ACC112 (cell line): ENCODE results near the gene RBM22.

Experiments used
- H2AFZ ChIP-seq: fragments of 200-600 bp; sonication (generic); one replicate; pipeline ENCODE4 v1.6.0; 2017; ENCODE audit warnings: antibody characterized with exemption, low read length; ENCODE audit not compliant: unreplicated experiment
- H3K27ac ChIP-seq: fragments of 200-600 bp; sonication (generic); 2 replicates; pipeline ENCODE4 v1.5.1; 2014; ENCODE audit warnings: low read depth, mild to moderate bottlenecking, antibody characterized with exemption, low read length, moderate library complexity
- H3K27me3 ChIP-seq: fragments of 200-600 bp; sonication (generic); 2 replicates; pipeline ENCODE4 v1.6.1; 2014; ENCODE audit warnings: mild to moderate bottlenecking, antibody characterized with exemption, low read length, moderate library complexity, mixed read lengths; ENCODE audit not compliant: insufficient read depth
- H3K36me3 ChIP-seq: fragments of 200-600 bp; sonication (generic); 2 replicates; pipeline ENCODE4 v1.6.1; 2016; ENCODE audit warnings: mild to moderate bottlenecking, antibody characterized with exemption, low read length, moderate library complexity, mixed read lengths; ENCODE audit not compliant: insufficient read depth
- H3K4me1 ChIP-seq: fragments of 200-600 bp; sonication (generic); one replicate; pipeline ENCODE4 v1.6.1; 2016; ENCODE audit warnings: low read length, mixed read lengths; ENCODE audit not compliant: insufficient read depth, unreplicated experiment, control insufficient read depth
- H3K4me3 ChIP-seq: fragments of 200-600 bp; sonication (generic); 2 replicates; pipeline ENCODE4 v1.5.1; 2014; ENCODE audit warnings: mild to moderate bottlenecking, low read depth, low read length
- H3K79me2 ChIP-seq: fragments of 200-600 bp; sonication (generic); one replicate; pipeline ENCODE4 v1.6.0; 2016; ENCODE audit warnings: low read length; ENCODE audit not compliant: control insufficient read depth, unreplicated experiment, insufficient read depth

The RBM22 gene

DNA sequence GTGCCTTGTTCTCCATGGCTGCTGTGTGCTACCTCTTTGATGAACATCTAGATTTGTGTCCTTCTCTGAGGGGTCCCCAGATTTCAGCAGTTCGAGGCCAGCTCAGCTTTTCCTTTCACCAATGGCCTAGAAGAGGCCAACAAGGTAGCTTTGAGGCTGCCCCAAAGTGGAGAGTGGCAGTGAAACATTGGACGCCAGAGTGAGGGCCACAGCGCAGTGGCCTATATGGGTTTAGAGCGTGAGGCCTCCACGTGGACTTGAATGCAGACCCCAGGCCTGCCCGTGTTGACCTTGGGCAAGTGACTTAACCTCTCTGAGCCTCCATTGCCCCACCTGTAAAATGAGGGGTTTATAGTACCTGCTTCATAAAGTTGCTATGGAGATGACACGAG is 28.0 kb downstream of the RBM22 start:
- Histone ChIP-seq H2AFZ (peak overlapping the region; percentile 91), H3K27me3 (peaks cover 12% of the 10 kb centered on the region; the same call in 1 of the 2 replicates), H3K36me3 (no peaks in the 10 kb centered on the region), H3K4me3 (peak overlapping the region; percentile 77), H3K79me2 (no peaks in the 10 kb centered on the region), H3K4me1 (peaks cover 17% of the 10 kb centered on the region), H3K27ac (no peak overlapping the region)

DNA sequence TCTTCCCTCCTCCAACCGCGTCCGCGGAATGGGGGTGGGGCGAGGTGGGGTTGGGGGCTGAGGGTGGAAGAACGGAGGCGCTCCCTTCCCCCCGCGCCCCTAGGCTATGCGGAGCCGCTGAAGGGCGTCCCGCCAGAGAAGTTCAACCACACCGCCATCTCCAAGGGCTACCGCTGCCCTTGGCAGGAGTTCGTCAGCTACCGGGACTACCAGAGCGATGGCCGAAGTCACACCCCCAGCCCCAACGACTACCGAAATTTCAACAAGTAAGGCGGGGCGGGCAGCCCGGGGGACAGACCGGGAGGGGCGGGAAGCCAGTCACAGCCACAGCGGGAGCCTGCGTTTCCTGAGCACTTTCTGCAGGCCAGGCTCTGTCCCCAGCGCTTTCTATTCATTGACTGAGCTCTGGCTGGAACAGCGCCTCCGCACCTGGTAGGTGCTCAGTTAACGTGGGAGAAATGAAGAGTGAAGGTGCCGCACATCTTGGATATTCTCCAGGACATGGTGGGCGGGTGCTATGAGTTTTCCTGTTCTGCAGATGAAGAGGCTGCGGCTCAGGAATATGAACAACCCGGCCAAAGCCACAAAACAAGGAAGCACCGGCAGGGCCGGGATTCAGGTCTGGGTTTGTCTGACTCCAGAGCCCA is 28.5 kb downstream of the RBM22 start:
- H3K4me3 ChIP-seq = peak overlapping the region; percentile 77
- H3K79me2 ChIP-seq = no peaks in the 10 kb centered on the region
- H3K36me3 ChIP-seq = no peaks in the 10 kb centered on the region
- H3K4me1 ChIP-seq = peaks cover 17% of the 10 kb centered on the region
- peak overlapping the region; percentile 91 for H2AFZ ChIP-seq
- H3K27ac ChIP-seq = no peak overlapping the region
- H3K27me3 ChIP-seq = peaks cover 12% of the 10 kb centered on the region; the same call in 1 of the 2 replicates

DNA sequence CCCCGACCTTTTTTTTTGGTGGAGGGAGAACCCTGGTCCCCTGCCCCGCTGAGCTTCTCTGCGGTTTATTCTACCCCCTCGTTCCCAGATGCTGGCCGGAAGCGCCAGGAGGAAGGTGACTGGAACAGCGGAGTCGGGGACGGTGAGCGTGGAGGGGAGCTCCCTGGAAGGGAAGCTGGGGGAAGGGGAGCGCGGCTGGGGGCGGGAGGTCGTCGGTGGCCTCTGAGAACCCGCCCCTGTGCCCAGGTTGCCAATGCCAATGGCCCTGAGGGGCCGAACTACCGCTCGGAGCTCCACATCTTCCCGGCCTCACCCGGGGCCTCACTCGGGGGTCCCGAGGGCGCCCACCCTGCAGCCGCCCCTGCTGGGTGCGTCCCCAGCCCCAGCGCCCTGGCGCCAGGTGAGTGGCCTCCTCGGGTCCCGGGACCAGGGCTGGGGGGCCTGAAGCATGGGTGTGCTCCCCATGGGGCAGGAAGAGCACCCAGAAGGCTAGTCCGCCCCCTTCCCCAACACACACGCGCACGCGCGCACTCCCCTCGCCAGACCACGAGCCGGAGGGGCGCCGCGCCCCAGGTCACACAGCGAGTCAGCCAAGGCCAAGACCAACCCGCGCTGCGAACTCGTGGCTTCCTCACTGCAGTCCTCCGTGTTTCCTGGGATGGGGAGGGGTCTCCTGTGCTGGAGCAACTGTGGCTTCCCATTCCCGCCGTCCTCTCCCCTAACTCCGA is 29.2 kb downstream of the RBM22 start:
- peaks cover 17% of the 10 kb centered on the region for H3K4me1 ChIP-seq
- peak overlapping the region; percentile 45 for H2AFZ ChIP-seq
- H3K27ac ChIP-seq = no peak overlapping the region
- peak overlapping the region; percentile 77 for H3K4me3 ChIP-seq
- H3K27me3 ChIP-seq = peaks cover 12% of the 10 kb centered on the region; the same call in 1 of the 2 replicates
- H3K79me2 ChIP-seq = no peaks in the 10 kb centered on the region
- H3K36me3 ChIP-seq = no peaks in the 10 kb centered on the region

DNA sequence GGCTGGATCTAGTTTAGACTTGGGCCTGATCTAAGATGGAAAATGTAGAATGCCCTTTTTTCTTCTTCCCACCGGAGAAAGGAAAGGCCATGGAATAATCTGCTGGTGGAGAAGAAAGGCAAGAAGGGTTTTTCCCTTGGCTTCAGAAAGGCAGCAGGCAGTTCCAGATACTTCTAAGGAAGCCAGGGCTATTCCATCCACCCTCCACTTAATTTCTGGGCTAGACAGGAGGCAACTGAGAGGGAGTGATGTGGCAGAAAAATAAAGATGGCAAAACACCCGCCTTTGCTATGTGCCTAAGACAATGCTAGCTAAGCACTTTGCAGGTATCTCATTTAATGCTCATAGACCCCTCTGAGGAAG is 29.9 kb downstream of the RBM22 start:
- Histone ChIP-seq H2AFZ (no peak overlapping the region), H3K4me3 (no peak overlapping the region), H3K4me1 (peaks cover 17% of the 10 kb centered on the region), H3K27ac (no peak overlapping the region), H3K36me3 (no peaks in the 10 kb centered on the region), H3K27me3 (peaks cover 12% of the 10 kb centered on the region; the same call in 1 of the 2 replicates), H3K79me2 (no peaks in the 10 kb centered on the region)

DNA sequence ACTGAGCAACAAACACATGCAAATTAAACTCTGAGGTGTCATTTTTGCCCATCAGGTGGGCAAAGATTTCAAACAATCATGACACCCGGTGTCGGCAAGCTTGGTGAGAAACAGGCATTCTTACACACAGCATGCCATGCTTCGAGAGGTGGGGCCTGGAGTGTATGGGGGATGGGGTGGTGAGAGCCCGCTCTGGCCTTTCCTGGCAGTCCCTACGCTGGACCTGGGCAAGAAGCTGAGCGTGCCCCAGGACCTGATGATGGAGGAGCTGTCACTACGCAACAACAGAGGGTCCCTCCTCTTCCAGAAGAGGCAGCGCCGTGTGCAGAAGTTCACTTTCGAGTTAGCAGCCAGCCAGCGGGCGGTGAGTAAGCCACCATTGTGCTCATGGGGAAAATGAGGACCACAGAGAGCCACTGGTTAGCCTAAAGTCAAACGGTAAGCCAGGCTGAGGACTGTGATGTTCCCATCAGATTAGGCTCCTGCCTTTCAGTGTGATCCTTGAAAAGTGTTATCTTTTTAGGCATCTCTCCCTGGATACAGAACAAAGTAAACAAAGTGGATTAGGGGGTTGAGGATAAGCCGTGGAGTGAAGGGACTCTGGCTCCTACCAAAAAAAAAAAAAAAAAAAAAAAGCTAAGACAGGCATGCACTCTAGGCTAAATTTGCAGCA is 30.5 kb downstream of the RBM22 start:
- Histone ChIP-seq H3K27me3 (peaks cover 12% of the 10 kb centered on the region; the same call in 1 of the 2 replicates), H3K36me3 (no peaks in the 10 kb centered on the region), H3K4me3 (no peak overlapping the region), H3K27ac (no peak overlapping the region), H3K4me1 (peaks cover 17% of the 10 kb centered on the region), H3K79me2 (no peaks in the 10 kb centered on the region), H2AFZ (no peak overlapping the region)

DNA sequence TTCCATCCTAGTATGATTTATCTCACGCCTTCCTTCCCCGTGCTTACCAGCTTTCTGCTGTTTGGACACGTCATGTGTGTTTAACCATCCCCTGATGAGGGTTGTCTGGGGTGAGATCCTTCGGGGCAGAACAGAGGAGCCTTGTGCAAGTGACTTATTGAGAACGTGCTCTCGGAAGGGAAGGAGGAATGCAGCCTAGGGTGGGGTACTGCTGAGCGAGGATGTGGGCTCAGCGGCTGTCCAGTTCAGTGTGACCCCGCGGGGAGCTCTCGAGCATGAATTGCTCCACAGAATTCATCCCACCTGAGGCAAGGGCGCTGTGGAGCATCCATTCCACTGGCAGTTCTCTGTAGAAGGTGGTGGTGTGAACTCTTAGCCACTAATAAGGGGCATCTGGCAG is 35.8 kb downstream of the RBM22 start:
- Histone ChIP-seq H3K4me3 (no peak overlapping the region), H3K27ac (no peak overlapping the region), H3K36me3 (no peaks in the 10 kb centered on the region), H2AFZ (no peak overlapping the region), H3K79me2 (no peaks in the 10 kb centered on the region), H3K27me3 (peaks cover 11% of the 10 kb centered on the region; the same call in 1 of the 2 replicates), H3K4me1 (no peaks in the 10 kb centered on the region)

DNA sequence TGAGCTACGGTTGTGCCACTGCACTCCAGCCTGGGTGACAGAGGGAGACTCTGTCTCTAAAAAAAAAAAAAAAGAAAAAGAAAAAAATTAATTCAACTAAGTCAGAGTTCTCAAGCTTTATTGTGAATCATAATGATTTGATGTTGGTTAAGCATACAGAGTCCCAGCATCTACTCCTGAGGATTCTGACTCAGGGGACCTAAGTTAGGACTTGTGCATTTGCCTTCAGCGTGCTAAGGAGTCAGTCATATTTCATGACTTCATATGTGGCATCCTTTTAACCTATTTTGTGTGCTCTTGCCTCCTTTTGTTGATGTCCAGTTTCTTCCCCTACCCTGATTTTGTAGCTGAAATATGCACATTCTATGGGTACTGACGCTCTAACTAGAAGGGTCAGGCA is 36.9 kb downstream of the RBM22 start:
- H3K4me1 ChIP-seq = no peaks in the 10 kb centered on the region
- no peak overlapping the region for H3K4me3 ChIP-seq
- no peak overlapping the region for H3K27ac ChIP-seq
- peaks cover 11% of the 10 kb centered on the region; the same call in 1 of the 2 replicates for H3K27me3 ChIP-seq
- H2AFZ ChIP-seq = no peak overlapping the region
- no peaks in the 10 kb centered on the region for H3K36me3 ChIP-seq
- H3K79me2 ChIP-seq = no peaks in the 10 kb centered on the region

DNA sequence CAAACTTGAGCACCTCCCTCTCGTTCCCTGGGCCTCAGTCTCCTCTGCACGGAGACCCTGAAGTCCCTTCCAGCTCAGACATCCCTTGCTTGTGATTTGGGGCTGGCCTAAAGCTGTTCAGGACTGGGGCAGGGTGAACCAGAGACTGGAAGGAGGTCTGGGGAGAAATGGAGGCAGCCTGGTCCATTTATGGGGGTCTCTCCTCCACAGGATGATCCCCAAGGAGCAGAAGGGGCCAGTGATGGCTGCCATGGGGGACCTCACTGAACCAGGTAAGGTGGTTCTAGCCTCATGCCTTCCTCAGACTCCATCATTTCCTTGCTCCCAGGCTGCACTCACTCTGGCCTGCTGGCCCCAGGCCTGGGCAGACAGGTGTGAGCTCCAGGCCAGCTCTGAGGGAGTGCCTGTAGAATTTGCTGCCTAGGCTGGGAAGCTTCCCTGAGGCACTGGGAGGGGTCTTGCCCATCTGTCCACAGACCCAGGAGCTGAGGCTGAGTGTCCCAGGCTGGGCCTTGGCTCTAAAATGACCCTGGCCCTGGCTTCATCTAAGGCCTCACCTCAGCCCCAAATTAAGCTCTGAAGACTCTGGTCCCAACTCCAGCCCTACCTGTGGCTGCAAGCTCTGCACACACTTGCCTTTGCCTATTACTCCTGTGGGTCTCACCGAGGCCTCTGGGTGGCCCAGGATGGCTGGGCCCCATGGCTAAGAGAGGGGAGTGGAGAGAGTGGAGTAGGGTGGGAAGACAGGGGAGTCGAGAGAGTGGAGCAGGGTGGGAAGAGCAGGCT is 37.9 kb downstream of the RBM22 start:
- H3K4me3 ChIP-seq = no peak overlapping the region
- H3K27ac ChIP-seq = no peak overlapping the region
- H3K27me3 ChIP-seq = peaks cover 11% of the 10 kb centered on the region; the same call in 1 of the 2 replicates
- no peaks in the 10 kb centered on the region for H3K79me2 ChIP-seq
- H3K4me1 ChIP-seq = no peaks in the 10 kb centered on the region
- no peak overlapping the region for H2AFZ ChIP-seq
- H3K36me3 ChIP-seq = no peaks in the 10 kb centered on the region

DNA sequence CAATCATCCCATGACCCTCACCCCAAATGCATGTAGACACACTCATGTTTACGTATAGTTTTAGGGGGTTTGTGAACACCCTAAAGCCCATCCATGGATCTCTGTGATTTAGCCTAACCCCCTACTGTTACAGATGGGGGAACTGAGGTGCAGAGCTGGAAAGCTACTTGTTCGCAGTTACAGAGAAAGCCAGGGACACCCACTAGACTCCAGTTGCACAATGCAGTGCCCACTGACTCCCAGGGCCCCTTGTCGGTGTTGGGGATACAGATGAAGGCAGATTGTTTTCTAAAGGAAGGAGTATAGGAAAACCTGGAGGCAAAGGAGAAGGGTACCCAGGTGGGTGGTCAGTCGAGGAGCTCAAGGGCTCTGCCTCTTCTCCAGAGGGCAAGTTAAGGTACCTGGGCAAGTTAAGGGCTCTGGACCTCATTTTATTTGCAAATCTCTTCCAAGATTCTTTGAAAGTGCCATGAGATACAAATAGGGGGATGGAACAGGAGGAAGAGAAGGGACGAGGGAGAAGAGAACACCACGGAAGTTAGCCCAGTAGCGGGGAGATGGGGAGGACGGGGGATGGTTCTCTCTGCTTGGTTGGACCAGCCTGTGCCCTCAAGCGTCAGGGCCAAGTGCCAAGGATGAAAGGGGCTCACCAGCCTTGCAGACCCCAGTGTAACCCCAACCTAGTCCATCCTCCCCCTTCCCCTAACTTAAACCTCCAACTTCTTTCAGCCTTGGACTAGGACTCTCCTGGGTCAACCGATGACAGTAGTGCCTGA is 38.9 kb downstream of the RBM22 start:
- Histone ChIP-seq H3K4me1 (no peaks in the 10 kb centered on the region), H3K27me3 (peaks cover 11% of the 10 kb centered on the region; the same call in 1 of the 2 replicates), H3K36me3 (no peaks in the 10 kb centered on the region), H3K27ac (no peak overlapping the region), H2AFZ (no peak overlapping the region), H3K4me3 (no peak overlapping the region), H3K79me2 (no peaks in the 10 kb centered on the region)

DNA sequence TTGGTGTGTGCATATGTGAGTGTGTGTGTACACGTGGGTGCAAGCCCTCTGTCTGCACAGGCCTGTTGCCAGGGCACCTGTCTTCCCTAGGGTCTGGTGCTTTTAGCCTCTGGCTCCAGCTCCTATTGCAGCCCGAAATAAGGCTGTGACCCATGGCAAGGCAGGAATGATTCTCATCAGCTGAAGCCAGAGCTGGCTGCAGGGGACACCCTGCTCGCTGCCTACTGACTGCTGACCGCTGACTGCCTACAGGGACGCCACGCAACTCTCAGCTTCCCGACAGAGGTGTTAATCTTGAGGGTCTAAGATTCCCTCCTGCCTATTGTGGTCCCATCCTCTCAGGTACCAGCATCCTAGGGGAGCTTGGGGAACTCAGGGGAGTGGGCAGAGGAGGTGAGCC is 39.8 kb downstream of the RBM22 start, which contains the start of gene MYOZ3:
Gene MYOZ3 (plus strand): TSS at position 166 of the 400 bp plus-strand sequence. CDS start 1,691 bp downstream, outside the sequence.
- H2AFZ ChIP-seq = no peak within 1 kb of the TSS
- H3K27ac ChIP-seq = no peak within 1 kb of the TSS
- no peaks in the 10 kb centered on the region for H3K4me1 ChIP-seq
- no peaks in the 10 kb centered on the region for H3K79me2 ChIP-seq
- H3K4me3 ChIP-seq = no peak within 1 kb of the TSS
- peaks cover 11% of the 10 kb centered on the region; the same call in 1 of the 2 replicates for H3K27me3 ChIP-seq
- no peaks in the 10 kb centered on the region for H3K36me3 ChIP-seq
